Breast epithelium (tissue), 3 donors: Measurements from ENCODE around the gene ORC4.

Experiments
- POLR2A ChIP-seq: fragments of 450-650 bp; IDR thresholded peaks from one replicate; pipeline ENCODE4 v1.6.1; 2016; ENCODE audit warnings: antibody characterized with exemption, mild to moderate bottlenecking, moderate library complexity
- TF ChIP-seq, protein P1 (sequence below), 3 donors: fragments of 450-650 bp; IDR thresholded peaks; one replicate each; pipeline ENCODE4 v1.5.1; 2016 to 2017; ENCODE audit warnings: antibody characterized with exemption in 3 of 3, mild to moderate bottlenecking in 3 of 3, moderate library complexity in 3 of 3

- TF ChIP-seq, protein P1, sequence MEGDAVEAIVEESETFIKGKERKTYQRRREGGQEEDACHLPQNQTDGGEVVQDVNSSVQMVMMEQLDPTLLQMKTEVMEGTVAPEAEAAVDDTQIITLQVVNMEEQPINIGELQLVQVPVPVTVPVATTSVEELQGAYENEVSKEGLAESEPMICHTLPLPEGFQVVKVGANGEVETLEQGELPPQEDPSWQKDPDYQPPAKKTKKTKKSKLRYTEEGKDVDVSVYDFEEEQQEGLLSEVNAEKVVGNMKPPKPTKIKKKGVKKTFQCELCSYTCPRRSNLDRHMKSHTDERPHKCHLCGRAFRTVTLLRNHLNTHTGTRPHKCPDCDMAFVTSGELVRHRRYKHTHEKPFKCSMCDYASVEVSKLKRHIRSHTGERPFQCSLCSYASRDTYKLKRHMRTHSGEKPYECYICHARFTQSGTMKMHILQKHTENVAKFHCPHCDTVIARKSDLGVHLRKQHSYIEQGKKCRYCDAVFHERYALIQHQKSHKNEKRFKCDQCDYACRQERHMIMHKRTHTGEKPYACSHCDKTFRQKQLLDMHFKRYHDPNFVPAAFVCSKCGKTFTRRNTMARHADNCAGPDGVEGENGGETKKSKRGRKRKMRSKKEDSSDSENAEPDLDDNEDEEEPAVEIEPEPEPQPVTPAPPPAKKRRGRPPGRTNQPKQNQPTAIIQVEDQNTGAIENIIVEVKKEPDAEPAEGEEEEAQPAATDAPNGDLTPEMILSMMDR (IDR thresholded peaks at IDR 0.05): no peak
- no peak for TF ChIP-seq POLR2A
Measured at GRCh38 chr2:148007219-148007900, 13.2 kb downstream of the ORC4 start.
